ENCODE measurements around the gene TMEM223. TPM values are rescaled to one million over a fixed set of nuclear protein-coding genes. Genes with fewer than 3 reads are reported as not detected.
"Not testable (repeated sequence)": the region's sequence is repeated elsewhere in the genome, so short reads cannot be mapped to it uniquely, and the experiment has no call there.

TMEM223 gene
- total RNA-seq, result 16.8 and 23.2 TPM in 2 replicates

GRCh38 chr11:62791501-62792201, at the start of gene TMEM223:
Gene TMEM223 (minus strand): TSS chr11:62792006. CDS start chr11:62791994, 12 bp downstream.
- DNase-seq (ENCODE audit: extremely low read depth, low read depth, low spot score), result no peak

GRCh38 chr11:62840721-62841360, 49.0 kb upstream of the TMEM223 start:
- not testable (repeated sequence) for DNase-seq (ENCODE audit: extremely low read depth, low read depth, low spot score)

- DNase-seq (ENCODE audit: extremely low read depth, low read depth, low spot score), result no peak
These were observed 47.5 kb upstream of the TMEM223 start, which contains the start of gene WDR74 for GRCh38 chr11:62839050-62839945. Gene WDR74 (minus strand): TSS chr11:62839590. CDS start chr11:62839570, 20 bp downstream.

GRCh38 chr11:62835336-62835735, 43.5 kb upstream of the TMEM223 start:
- no peak for DNase-seq (ENCODE audit: extremely low read depth, low read depth, low spot score)

- DNase-seq (ENCODE audit: extremely low read depth, low read depth, low spot score), result no peak
These were observed 40.8 kb upstream of the TMEM223 start, which contains the start of gene TEX54 for GRCh38 chr11:62832336-62833234. Gene TEX54 (minus strand): TSS chr11:62832841.

- peak; percentile 94 for DNase-seq (ENCODE audit: extremely low read depth, low read depth, low spot score)
These were observed 39.9 kb upstream of the TMEM223 start, which contains the start of gene STX5 for GRCh38 chr11:62831520-62832335. Gene STX5 (minus strand): TSS chr11:62832051. CDS start chr11:62831243, 808 bp downstream.

- DNase-seq (ENCODE audit: extremely low read depth, low read depth, low spot score), result no peak
These were observed 39.2 kb upstream of the TMEM223 start for GRCh38 chr11:62830904-62831519.

- not testable (repeated sequence) for DNase-seq (ENCODE audit: extremely low read depth, low read depth, low spot score)
These were observed 36.3 kb upstream of the TMEM223 start for GRCh38 chr11:62828130-62828529.

- no peak for DNase-seq (ENCODE audit: extremely low read depth, low read depth, low spot score)
These were observed 31.9 kb upstream of the TMEM223 start for GRCh38 chr11:62823677-62824076.

- DNase-seq (ENCODE audit: extremely low read depth, low read depth, low spot score), result no peak
These were observed 25.3 kb upstream of the TMEM223 start for GRCh38 chr11:62817129-62817528.

- DNase-seq (ENCODE audit: extremely low read depth, low read depth, low spot score), result no peak
These were observed 24.8 kb upstream of the TMEM223 start for GRCh38 chr11:62816557-62816956.

GRCh38 chr11:62811659-62812058, 19.9 kb upstream of the TMEM223 start:
- no peak for DNase-seq (ENCODE audit: extremely low read depth, low read depth, low spot score)

- no peak for DNase-seq (ENCODE audit: extremely low read depth, low read depth, low spot score)
These were observed 18.9 kb upstream of the TMEM223 start for GRCh38 chr11:62810748-62811147.

GRCh38 chr11:62806611-62807121, 14.9 kb upstream of the TMEM223 start:
- no peak for DNase-seq (ENCODE audit: extremely low read depth, low read depth, low spot score)

GRCh38 chr11:62805961-62806441, 14.2 kb upstream of the TMEM223 start:
- DNase-seq (ENCODE audit: extremely low read depth, low read depth, low spot score), result no peak

GRCh38 chr11:62805076-62805892, 13.5 kb upstream of the TMEM223 start, which contains the start of gene NXF1:
Gene NXF1 (minus strand): TSS chr11:62805440. CDS start chr11:62805356, 84 bp downstream.
- peak; percentile 55 for DNase-seq (ENCODE audit: extremely low read depth, low read depth, low spot score)
